PFSK-1 (cell line): ENCODE data around the gene RELT.

Source experiments
- FOXP2 ChIP-seq: optimal IDR thresholded peaks from 2 replicates; pipeline ENCODE3; 2011; ENCODE audit warnings: borderline replicate concordance, control low read depth, inconsistent platforms; ENCODE audit not compliant: insufficient read depth; ENCODE audit errors: extremely low read length, extremely low read depth
- POLR2AphosphoS5 ChIP-seq: IDR thresholded peaks from 2 replicates; pipeline ENCODE4 v1.6.1; 2012; ENCODE audit warnings: low read depth, mild to moderate bottlenecking, control low read depth, low read length, moderate library complexity
- SIN3A ChIP-seq: IDR thresholded peaks from 2 replicates; pipeline ENCODE4 v1.6.1; 2012; ENCODE audit warnings: mild to moderate bottlenecking, low read length, moderate library complexity, borderline replicate concordance; ENCODE audit not compliant: insufficient read depth
- TAF1 ChIP-seq: IDR thresholded peaks from 2 replicates; pipeline ENCODE4 v1.6.1; 2012; ENCODE audit warnings: low read length, control low read depth, borderline replicate concordance; ENCODE audit not compliant: insufficient read depth
- TF ChIP-seq, protein P1 (sequence below), 2 experiments: IDR thresholded peaks; 2 replicates each; pipeline versions ENCODE4 v1.6.1 to v1.8.0; 2011 to 2012; ENCODE audit warnings: low read depth in 2 of 2, low read length in 2 of 2, control low read depth in 1 of 2, inconsistent platforms in 1 of 2, mild to moderate bottlenecking in 1 of 2, moderate library complexity in 1 of 2; ENCODE audit not compliant: insufficient read depth in 1 of 2

The RELT gene

DNA sequence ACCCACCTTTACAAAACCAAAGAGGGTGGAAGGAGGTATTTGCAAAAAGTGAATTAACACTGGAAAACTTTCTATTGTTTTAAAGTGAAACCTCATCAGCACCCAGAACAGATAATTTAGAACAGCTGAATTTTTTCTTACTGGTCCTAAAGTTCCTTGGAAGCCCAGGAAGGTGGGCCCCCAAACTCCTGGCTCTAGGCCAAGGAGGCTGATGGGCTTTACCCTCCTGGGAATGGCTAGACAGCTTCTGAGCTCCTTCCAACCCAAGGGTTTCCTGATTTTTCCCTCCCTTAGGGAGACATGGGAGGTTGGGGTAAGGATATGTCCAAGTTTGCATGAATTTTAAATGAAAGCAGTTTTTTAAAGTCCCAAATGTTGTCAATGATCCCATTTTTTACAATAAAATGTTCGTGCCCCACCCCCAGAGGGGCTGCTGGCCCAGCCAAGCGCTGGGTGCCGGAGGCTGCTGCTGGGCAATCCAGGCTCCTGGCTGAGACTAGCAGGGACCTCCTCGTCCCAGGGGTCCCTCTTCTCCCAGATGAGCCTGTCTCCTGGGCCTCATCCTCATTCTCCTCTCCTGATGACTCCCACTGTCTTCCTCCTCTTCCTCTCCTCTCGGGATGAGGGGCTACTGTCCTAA is 28.4 kb downstream of the RELT start:
- no peak for TF ChIP-seq POLR2AphosphoS5
- TF ChIP-seq, protein P1, sequence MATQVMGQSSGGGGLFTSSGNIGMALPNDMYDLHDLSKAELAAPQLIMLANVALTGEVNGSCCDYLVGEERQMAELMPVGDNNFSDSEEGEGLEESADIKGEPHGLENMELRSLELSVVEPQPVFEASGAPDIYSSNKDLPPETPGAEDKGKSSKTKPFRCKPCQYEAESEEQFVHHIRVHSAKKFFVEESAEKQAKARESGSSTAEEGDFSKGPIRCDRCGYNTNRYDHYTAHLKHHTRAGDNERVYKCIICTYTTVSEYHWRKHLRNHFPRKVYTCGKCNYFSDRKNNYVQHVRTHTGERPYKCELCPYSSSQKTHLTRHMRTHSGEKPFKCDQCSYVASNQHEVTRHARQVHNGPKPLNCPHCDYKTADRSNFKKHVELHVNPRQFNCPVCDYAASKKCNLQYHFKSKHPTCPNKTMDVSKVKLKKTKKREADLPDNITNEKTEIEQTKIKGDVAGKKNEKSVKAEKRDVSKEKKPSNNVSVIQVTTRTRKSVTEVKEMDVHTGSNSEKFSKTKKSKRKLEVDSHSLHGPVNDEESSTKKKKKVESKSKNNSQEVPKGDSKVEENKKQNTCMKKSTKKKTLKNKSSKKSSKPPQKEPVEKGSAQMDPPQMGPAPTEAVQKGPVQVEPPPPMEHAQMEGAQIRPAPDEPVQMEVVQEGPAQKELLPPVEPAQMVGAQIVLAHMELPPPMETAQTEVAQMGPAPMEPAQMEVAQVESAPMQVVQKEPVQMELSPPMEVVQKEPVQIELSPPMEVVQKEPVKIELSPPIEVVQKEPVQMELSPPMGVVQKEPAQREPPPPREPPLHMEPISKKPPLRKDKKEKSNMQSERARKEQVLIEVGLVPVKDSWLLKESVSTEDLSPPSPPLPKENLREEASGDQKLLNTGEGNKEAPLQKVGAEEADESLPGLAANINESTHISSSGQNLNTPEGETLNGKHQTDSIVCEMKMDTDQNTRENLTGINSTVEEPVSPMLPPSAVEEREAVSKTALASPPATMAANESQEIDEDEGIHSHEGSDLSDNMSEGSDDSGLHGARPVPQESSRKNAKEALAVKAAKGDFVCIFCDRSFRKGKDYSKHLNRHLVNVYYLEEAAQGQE (IDR thresholded peaks at IDR 0.05; ENCODE audit: insufficient read depth in 1 of 2, low read depth in 2 of 2, low read length in 2 of 2): no peak
- TF ChIP-seq TAF1: no peak
- TF ChIP-seq FOXP2: no peak
- no peak for TF ChIP-seq SIN3A

DNA sequence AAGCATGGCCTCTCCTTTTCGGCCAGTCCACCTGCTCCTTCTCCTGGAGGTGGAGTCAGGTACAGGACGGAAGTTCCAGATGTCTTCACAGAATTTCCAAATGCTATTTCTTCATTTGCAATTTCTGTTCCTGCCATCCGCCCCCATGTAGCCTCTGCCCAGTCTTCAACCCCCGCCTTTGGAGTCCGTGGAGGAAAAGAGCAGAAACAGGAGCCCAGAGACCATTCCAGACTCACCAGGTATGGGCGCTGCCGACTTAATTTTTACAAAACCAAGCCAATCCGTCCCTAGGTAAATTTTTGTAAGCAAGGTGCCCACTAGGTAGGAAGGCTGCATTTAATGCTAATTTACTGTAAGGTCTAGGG is 28.9 kb downstream of the RELT start:
- TF ChIP-seq SIN3A (no peak), FOXP2 (no peak)
- TF ChIP-seq, protein P1 (IDR thresholded peaks at IDR 0.05; ENCODE audit: insufficient read depth in 1 of 2, low read depth in 2 of 2, low read length in 2 of 2): no peak

DNA sequence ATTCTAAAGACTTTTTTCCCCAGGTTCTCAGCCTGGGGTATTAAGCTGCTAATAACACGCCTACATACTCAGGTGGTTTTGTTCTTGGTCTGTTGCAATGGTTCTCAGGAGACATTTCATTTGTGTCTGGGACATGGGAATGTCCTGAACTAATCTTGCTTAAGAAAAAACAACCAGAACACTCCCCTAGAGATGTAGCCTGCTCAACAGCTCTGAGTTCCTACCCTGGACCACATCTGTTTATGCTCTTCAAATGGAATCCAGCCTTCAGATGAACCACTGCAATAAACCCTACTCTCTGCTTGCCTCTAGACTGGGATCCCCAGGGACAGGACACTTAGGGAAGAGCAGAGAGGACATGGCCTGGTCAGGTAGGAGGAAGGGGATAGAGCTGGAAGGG is 29.9 kb downstream of the RELT start:
- TF ChIP-seq FOXP2 (no peak), POLR2AphosphoS5 (no peak), TAF1 (no peak), SIN3A (no peak)
- TF ChIP-seq, protein P1 (IDR thresholded peaks at IDR 0.05; ENCODE audit: insufficient read depth in 1 of 2, low read depth in 2 of 2, low read length in 2 of 2): no peak

DNA sequence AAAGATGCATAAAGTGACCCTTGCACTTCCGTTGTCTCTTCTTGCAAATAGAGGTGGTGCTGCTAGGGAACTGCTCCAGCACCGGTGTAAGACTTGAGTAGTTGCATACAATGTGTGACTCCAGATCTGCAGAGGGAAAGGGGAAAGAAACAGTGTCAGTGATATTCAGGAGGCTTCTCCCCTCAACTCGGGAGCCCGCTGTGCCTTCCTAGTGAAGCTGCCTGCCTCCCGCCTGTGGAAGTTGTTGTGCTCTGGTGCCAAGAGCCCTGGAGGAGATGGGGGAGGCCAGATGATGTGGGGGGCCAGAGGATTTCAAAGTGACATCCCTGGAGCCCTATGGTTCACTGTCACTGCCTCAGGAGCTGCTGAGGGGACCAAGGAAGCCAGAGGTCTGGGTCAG is 30.4 kb downstream of the RELT start:
- TF ChIP-seq TAF1: no peak
- TF ChIP-seq SIN3A: no peak
- TF ChIP-seq FOXP2: no peak
- TF ChIP-seq POLR2AphosphoS5: no peak
- TF ChIP-seq, protein P1 (IDR thresholded peaks at IDR 0.05; ENCODE audit: insufficient read depth in 1 of 2, low read depth in 2 of 2, low read length in 2 of 2): no peak

DNA sequence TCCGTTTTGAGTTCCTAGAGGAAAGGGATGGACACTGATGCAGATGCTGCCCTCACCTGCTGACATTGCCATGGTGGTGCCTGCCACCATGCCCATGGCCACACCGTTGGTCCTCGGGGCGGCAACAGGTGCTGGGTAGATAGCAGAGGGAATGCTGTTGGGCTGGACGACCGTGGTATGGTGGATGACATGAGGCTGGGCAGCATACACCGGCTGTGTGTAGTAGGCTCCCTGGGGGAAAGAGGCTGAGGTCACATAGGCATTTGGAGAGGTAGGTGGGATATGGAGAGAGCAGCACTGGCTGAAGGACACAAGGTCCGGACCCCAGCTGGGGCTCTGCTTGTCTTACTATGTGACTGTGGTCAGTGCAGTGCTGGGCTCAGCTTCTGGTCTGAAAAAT is 33.2 kb downstream of the RELT start:
- TF ChIP-seq, protein P1 (IDR thresholded peaks at IDR 0.05; ENCODE audit: insufficient read depth in 1 of 2, low read depth in 2 of 2, low read length in 2 of 2): no peak
- no peak for TF ChIP-seq FOXP2
- TF ChIP-seq POLR2AphosphoS5: no peak
- no peak for TF ChIP-seq SIN3A
- no peak for TF ChIP-seq TAF1
